Large intestine (tissue), 3 donors: ENCODE measurements around the gene MICAL2. TPM values are rescaled to one million over a fixed set of nuclear protein-coding genes. Genes with fewer than 3 reads are reported as not detected.

Experiments
- DNase-seq, 2 donors: peaks; one replicate each; pipeline versions ENCODE4 v3.0.0 to v3.0.0-alpha.2; 2013
- H3K27ac ChIP-seq: one replicate; pipeline ENCODE4 v1.5.1; 2013; ENCODE audit warnings: low read length
- H3K27me3 ChIP-seq: 2 replicates; pipeline ENCODE4 v1.6.1; 2013; ENCODE audit warnings: low read length; ENCODE audit not compliant: control insufficient read depth, insufficient read depth
- H3K36me3 ChIP-seq: 2 replicates; pipeline ENCODE4 v1.6.1; 2013; ENCODE audit warnings: low read length; ENCODE audit not compliant: control insufficient read depth, insufficient read depth
- H3K4me1 ChIP-seq: one replicate; pipeline ENCODE4 v1.6.1; 2013; ENCODE audit warnings: low read length; ENCODE audit not compliant: control insufficient read depth, insufficient read depth
- H3K4me3 ChIP-seq: one replicate; pipeline ENCODE4 v1.5.1; 2013; ENCODE audit warnings: low read length
- H3K9me3 ChIP-seq: one replicate; pipeline ENCODE4 v1.6.1; 2013; ENCODE audit warnings: mild to moderate bottlenecking, low read depth, low read length, moderate library complexity; ENCODE audit not compliant: control insufficient read depth
- WGBS: methylation state at CpG from one replicate; pipeline ENCODE4 v1.1.5; 2013; ENCODE audit warnings: low lambda C conversion rate; ENCODE audit not compliant: insufficient coverage; 5-methylcytosine and 5-hydroxymethylcytosine counted together
- polyA plus RNA-seq: library from polyadenylated mRNA; unstranded; fragments of 120-200 nt; gene quantifications from one replicate; pipeline ENCODE4 v1.2.1, GENCODE V29; 2013

MICAL2 gene
- polyA plus RNA-seq, 1 donor = 39.8 TPM

- no peaks in the 10 kb centered on the region for H3K27me3 ChIP-seq
- no peak overlapping the region for H3K4me3 ChIP-seq
- peak overlapping the region; percentile 49 for H3K27ac ChIP-seq
- no peaks in the 10 kb centered on the region for H3K36me3 ChIP-seq
- H3K4me1 ChIP-seq = peaks cover 37% of the 10 kb centered on the region
- no CpG with 5 or more reads among the region's 12 CpGs for WGBS
- DNase-seq = peak in 1 of 2 donors; percentile 79
- no peaks in the 10 kb centered on the region for H3K9me3 ChIP-seq
These were observed 41.2 kb upstream of the MICAL2 start for GRCh38 chr11:12069066-12069676.

GRCh38 chr11:12070446-12071267 is 39.7 kb upstream of the MICAL2 start:
- H3K9me3 ChIP-seq = no peaks in the 10 kb centered on the region
- WGBS = no CpG with 5 or more reads among the region's 14 CpGs
- H3K36me3 ChIP-seq = no peaks in the 10 kb centered on the region
- H3K27me3 ChIP-seq = no peaks in the 10 kb centered on the region
- no peak overlapping the region for H3K27ac ChIP-seq
- H3K4me1 ChIP-seq = peaks cover 39% of the 10 kb centered on the region
- no peak overlapping the region for H3K4me3 ChIP-seq
- no peak for DNase-seq

GRCh38 chr11:12071574-12071973 is 38.8 kb upstream of the MICAL2 start:
- Histone ChIP-seq H3K4me1 (peaks cover 33% of the 10 kb centered on the region), H3K9me3 (no peaks in the 10 kb centered on the region), H3K4me3 (no peak overlapping the region), H3K36me3 (no peaks in the 10 kb centered on the region), H3K27ac (no peak overlapping the region), H3K27me3 (no peaks in the 10 kb centered on the region)
- 50% methylated on average over 1 of the region's 3 CpGs for WGBS
- DNase-seq = no peak

GRCh38 chr11:12073436-12073835 is 37.0 kb upstream of the MICAL2 start:
- Histone ChIP-seq H3K4me1 (peaks cover 17% of the 10 kb centered on the region), H3K36me3 (no peaks in the 10 kb centered on the region), H3K9me3 (no peaks in the 10 kb centered on the region), H3K27ac (no peak overlapping the region), H3K27me3 (no peaks in the 10 kb centered on the region), H3K4me3 (no peak overlapping the region)
- no CpG with 5 or more reads among the region's 8 CpGs for WGBS
- DNase-seq = no peak

GRCh38 chr11:12073886-12074285 is 36.5 kb upstream of the MICAL2 start:
- Histone ChIP-seq H3K36me3 (no peaks in the 10 kb centered on the region), H3K9me3 (no peaks in the 10 kb centered on the region), H3K27me3 (no peaks in the 10 kb centered on the region), H3K4me1 (peaks cover 16% of the 10 kb centered on the region), H3K4me3 (no peak overlapping the region), H3K27ac (peak overlapping the region; percentile 51)
- WGBS = no CpG with 5 or more reads among the region's 4 CpGs
- peak; percentile 68 to 79 for DNase-seq

- Histone ChIP-seq H3K27me3 (no peaks in the 10 kb centered on the region), H3K4me1 (peaks cover 10% of the 10 kb centered on the region), H3K36me3 (no peaks in the 10 kb centered on the region), H3K4me3 (no peak overlapping the region), H3K9me3 (no peaks in the 10 kb centered on the region), H3K27ac (no peak overlapping the region)
- DNase-seq = no peak
- no CpG with 5 or more reads among the region's 6 CpGs for WGBS
These were observed 35.7 kb upstream of the MICAL2 start for GRCh38 chr11:12074529-12075195.

- DNase-seq = no peak
- Histone ChIP-seq H3K27me3 (no peaks in the 10 kb centered on the region), H3K9me3 (no peaks in the 10 kb centered on the region), H3K4me1 (peaks cover 10% of the 10 kb centered on the region), H3K4me3 (no peak overlapping the region), H3K27ac (no peak overlapping the region), H3K36me3 (no peaks in the 10 kb centered on the region)
- no CpG with 5 or more reads among the region's 3 CpGs for WGBS
These were observed 35.1 kb upstream of the MICAL2 start for GRCh38 chr11:12075291-12075690.

- DNase-seq = peak in 1 of 2 donors; percentile 57
- no peak overlapping the region for H3K4me3 ChIP-seq
These were observed 34.3 kb upstream of the MICAL2 start for GRCh38 chr11:12075822-12076821.

GRCh38 chr11:12076840-12077534 is 33.4 kb upstream of the MICAL2 start:
- Histone ChIP-seq H3K36me3 (no peaks in the 10 kb centered on the region), H3K4me3 (no peak overlapping the region), H3K27me3 (no peaks in the 10 kb centered on the region), H3K27ac (peak overlapping the region; percentile 18), H3K4me1 (peaks cover 10% of the 10 kb centered on the region), H3K9me3 (no peaks in the 10 kb centered on the region)
- WGBS = 88% methylated on average over 1 of the region's 4 CpGs
- DNase-seq = peak in 1 of 2 donors; percentile 30

More at GRCh38 chr11:12075822-12076821, 34.3 kb upstream of the MICAL2 start:
- WGBS = 80% methylated on average over 1 of the region's 15 CpGs
- H3K9me3 ChIP-seq = no peaks in the 10 kb centered on the region
- H3K4me1 ChIP-seq = peaks cover 10% of the 10 kb centered on the region
- H3K27ac ChIP-seq = peak overlapping the region; percentile 20
- H3K27me3 ChIP-seq = no peaks in the 10 kb centered on the region
- H3K36me3 ChIP-seq = no peaks in the 10 kb centered on the region
